NCI-H128 (cell line): Measurements from ENCODE around the gene CRB1.

ENCODE experiments used
- DNase-seq: peaks from one replicate; lab custom pipeline; 2025; ENCODE audit not compliant: unreplicated experiment; lab: John Stamatoyannopoulos, UW

CRB1 gene

DNA sequence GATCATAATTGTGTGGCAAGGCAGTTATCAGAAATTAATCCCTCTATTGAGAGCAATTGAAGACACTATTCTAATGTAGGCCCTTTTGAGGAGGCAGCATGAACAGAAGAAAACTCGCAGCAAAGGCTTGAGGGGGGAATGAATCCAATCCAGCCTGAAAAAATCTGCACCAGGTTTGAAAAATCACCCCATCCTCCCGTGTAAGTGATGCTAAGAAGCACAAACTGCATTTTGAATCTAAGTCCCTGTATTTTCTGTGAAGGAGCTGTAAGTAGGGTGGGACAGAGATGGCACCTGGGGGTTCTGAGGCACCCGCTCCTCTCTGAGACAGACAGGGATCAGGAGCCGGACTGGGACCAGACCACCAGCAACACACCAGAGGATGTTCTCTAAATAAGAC, at the start of gene CRB1:
Gene CRB1, plus strand, starts transcription at position 241 of the 400 bp plus-strand sequence. CDS start 161 bp downstream, outside the sequence.
- no peak for DNase-seq

DNA sequence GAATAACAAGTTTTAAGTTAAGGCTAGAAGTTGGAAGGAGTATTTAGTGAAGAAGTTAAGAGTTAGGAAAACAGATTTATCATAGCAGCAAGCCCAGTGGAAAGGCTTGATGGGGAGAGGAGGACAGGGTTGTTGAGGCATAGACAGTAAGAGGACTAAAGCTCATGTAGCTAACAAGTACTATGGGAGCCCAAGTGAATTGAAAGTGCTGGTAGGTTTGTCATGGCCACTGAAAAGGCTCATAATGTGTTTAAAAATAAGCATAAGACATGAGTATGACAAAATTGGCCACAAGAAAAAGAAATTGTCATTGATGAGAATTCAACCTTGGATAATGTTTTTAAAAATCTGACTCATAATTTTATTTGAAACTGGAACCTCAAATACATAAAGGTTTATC, 49.2 kb upstream of the CRB1 start:
- no peak for DNase-seq

DNA sequence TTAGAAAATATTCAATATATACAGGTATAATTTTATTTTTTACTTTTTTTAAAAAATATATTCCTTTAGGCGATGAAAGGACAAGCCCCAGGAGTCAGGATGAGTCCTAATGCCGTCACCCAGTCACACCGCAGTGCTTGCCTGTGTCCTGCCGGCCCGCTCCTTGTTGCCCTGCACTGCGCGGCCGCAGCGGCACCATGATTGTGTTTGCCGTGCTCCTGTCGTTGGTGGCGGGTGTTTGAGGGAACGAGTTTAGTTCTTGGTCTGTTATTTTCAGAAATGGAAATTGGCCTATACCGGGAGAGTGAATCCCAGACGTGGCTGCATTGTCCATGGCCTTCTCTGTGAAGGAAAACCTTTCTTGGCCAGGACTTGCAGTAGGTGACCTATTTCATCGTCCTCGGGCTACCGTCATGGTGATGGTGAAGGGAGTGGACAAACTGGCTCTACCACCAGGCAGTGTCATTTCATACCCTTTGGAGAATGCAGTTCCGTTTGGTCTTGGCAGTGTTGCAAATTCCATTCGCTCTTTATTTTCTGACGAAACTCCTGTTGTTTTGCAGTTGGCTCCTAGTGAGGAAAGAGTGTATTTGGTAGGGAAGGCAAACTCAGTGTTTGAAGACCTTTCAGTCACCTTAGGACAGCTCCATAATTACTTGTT, 45.9 kb upstream of the CRB1 start:
- no peak for DNase-seq

DNA sequence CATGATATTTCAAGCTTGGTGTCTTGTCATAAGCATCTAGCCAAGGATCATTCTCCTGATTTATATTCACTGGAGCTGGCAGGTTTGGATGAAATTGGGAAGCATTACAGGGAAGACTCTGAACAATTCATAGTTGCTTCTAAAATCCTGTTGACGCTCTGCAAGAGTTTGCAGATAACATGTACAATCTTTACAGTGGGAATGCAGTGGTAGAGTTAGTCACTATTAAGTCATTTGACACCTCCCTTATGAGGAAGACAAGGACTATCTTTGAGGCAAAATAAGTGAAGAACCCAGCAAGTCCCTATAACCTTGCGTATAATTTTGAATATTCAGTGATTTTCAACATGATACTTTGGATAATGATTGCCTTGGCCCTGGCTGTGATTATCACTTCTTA, 45.3 kb upstream of the CRB1 start:
- DNase-seq = no peak

DNA sequence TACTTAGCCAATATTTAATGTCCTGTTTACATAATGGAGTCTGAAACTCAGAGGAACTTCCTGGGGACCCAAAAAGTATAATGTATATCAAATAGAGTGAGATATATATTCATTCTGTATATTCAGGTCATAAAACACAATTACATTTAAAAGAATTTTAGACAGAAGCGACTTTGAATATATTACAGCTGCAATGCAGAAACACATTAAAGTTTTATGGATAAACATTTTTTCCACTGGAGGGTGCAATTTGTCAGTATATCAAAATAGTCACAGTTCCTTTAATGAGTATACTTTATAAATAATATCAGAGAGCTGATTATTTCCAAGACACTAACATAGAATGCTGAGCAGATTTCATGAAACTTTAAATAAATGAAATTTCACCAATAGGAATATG, 43.9 kb upstream of the CRB1 start:
- DNase-seq = no peak

DNA sequence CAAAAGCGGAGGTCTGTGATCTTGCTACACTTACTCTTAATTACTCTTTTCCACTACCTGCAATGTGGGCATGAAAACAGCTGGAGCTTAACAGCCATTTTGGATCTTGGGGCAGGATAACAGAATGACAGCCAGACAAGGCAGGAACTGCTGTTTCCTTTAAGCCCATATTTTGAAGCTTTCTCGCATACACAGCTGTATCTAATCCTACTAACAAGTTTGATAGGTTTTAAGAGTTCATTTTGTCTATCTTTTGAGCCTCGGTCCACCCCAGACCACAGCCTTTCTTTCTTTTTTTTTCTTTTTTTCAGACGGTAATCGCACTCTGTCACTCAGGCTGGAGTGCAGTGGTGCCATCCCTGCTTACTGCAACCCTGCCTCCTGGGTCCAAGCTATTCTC, 42.4 kb upstream of the CRB1 start:
- no peak for DNase-seq

DNA sequence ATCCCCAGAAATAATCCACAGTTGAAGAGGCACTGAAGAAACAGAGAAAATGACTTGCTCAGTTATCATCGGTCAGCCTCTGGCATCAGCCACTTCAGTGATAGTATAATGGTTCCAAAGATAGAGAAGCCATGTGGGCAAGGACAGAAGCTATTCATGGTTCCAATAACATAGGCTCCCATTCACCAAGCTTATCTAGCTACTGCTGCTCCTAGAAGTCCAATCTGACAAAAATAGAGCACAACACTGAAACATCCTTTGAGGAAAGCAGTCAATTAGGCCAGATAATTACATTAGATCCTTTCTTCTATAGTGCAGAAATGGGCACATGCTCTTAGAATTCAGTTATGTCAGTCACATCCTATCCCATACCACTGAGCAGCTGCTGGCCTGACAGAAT, 33.5 kb upstream of the CRB1 start:
- DNase-seq = no peak

DNA sequence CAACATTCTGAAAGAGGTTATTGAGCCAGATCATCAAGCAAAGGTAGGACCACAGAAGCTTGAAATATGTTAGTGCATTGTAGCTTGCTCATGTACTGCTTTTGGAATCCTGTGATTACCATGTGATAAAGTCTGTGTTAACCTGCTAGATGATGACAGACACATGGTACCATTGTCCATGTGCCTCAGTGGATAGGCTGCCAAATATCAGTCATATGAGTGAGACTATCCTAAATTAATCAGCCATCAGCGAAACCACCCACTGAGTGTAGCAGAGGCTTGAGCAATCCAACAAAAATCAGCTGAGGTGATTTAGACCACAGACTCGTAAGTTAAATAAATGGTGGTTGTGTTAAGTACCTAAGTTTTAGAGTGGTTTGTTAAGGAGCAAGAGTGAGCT, 32.7 kb upstream of the CRB1 start:
- no peak for DNase-seq

DNA sequence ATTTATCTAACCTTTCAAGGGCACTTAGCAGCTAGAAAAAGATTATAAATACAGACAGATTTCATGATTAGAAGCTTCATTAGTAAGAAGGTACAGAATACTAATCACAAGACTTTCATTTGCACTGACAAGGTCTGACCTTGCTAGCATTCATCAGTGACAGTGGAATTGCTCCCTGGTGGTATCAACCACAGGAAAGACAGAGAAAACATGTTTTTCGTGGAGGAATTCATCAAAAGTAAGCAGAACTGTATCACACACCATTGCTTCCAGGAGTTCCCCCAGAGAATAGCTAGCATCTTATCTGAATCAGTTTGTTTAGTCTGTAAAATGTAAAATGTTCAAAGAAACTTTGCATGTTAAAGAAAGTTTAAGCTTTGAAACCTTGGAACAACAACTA, 20.6 kb upstream of the CRB1 start:
- no peak for DNase-seq

DNA sequence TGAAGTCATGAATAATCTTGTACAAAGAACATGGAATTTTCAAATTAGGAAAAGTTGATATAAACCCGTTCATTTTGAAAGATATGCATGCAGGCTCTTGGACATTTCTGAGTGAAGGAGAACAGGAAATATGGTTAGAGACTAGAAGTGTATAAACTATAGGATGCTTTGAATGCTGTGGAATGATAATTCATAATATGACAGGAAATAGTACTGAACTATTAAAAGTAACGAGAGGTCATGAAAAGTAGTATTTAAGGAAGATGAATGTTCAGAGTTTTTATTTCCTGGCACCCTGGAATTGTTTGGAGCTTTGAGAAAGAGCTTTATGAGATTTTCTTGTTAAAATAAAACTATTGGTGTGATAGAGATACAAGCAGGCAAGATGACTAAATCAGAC, 18.7 kb upstream of the CRB1 start:
- DNase-seq = no peak

DNA sequence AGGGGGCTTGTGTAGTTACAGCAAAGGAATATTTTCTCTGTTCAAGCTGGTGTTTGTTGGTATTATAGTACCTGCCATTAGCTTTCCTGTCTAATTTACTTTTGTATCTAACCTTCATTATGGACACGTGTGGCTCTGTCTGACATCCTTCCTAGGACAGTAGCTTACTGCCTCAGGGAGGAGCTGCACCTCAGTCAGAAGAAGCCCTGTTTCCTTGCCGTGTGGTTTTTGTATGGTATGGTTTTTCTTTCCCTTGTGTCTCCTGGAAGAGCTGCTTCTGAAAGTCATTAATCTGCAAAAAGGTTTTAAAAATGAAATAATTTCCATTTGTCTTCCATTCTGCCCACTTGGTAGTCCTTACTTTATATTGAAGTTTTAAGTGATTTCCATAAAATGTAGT, 17.4 kb upstream of the CRB1 start:
- DNase-seq = no peak

DNA sequence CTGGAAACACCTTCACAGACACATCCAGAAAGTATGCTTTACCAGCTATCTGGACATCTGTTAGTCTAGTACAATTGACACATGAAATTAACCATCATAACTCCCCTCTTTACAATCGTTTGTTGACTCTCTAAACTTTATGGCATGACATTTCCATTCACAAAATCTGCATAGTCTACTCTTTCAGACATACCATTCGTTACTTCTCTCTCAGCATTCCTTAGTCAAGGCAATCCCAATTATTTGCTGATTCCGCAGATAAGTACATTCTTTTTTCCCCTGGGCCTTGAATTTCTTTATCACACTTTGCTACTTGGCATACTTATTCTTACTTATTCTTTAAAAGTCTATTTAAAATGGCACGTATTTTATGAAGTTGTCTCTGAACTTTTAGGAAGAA, 15.1 kb upstream of the CRB1 start:
- no peak for DNase-seq

DNA sequence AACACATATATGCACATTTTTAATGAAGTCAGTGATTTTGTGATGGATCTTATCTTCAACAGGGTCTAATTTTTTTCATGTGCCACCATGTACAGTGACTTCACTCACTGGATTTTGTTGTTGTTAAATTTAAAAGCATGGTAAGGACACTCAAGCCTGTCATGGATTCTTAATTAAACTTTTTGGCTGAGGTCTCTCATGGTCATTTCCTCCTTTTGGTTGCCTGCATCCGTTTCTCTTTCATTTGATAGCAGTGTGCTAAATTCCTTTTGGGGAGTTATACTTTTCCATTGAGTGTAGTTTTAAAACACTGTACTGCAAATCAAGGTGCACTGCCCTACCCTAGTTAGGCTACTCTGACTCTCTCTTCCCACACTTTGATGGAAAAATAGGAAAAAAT, 13.2 kb upstream of the CRB1 start:
- no peak for DNase-seq

DNA sequence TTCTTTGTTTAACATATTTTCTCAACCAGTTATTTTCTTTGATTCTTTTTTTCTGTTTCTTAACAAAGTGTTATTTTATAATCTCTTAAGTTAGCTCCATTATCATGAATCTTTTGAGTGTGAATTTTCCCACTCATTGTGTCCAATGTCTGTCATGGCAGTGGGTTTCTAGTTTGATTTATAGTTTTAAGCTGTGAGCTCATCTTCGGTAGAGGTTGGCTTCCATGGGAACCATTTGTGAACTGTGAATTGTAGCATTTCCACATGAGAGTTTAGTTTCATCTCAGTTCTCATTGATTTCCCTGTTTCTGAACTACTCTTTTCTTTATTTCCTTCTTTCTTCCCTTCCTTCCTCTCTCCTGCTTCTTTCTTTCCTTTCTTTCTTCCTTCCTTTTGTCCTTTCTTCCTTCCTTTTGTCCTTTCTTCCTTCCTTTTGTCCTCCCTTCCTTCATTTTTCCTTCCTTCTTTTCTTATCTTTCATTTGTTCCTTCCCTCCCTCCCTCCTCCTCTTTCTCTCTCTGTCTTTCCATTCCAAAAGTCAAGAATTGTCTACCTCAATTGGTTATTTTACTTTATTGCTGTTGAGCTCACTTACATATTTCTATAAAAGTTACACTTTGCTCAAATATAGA, 3.0 kb upstream of the CRB1 start:
- DNase-seq = no peak

DNA sequence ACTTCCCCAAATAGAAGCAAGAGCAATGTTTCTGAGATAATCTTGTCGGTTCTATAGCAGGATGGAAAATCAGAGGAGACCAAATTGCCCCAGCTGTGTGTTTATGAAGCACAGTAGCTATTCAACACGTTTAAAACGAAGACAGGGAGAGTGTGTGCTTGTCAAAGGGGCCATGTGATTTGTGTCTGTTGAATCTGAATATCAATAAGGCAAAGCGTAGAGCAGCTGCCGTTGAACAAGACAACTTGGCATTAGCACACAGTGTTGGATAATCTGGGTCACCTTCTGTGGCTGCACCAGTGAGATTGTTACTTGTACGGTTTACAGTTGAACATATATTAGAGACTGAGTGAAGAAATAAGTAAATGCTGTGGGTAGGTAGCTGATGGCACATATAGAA, 1.0 kb downstream of the CRB1 start:
- DNase-seq = peak; percentile 69

DNA sequence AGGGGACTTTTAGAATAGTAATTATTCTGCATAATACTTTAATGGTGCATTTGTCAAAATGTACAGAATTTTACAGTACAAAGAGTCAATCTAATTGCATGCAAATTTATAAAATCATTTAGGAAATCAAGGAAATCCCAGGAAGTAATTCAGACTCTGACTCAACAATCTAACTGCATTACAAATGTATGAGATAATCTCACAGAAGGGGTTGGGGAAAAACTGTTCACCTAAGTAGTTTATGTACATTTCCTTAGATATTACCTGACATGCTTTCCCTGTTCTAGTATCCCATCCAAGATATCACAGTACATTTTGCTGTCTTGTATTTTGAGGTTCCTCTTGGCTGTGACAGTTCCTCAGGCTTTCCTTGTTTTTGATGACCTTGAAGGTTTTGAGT, 4.7 kb downstream of the CRB1 start:
- DNase-seq = no peak

DNA sequence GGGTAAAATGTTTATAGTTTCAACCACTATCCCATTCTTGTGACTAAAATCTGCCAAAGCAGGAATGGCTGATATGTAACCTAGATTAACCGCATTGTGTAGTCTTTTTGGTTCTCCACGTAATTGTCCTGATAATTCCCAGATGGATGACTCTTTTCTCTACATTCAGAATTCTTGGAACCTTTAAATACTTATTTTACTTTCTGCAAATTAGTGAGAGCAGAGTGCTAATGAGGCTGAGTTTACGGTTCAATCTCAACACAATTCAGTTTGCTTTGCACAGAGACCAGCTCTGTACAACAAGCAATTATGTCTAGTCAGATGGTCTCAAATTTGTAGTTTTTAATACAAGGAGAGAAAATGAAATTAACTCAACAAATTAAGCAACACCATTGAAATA, 9.1 kb downstream of the CRB1 start:
- no peak for DNase-seq

DNA sequence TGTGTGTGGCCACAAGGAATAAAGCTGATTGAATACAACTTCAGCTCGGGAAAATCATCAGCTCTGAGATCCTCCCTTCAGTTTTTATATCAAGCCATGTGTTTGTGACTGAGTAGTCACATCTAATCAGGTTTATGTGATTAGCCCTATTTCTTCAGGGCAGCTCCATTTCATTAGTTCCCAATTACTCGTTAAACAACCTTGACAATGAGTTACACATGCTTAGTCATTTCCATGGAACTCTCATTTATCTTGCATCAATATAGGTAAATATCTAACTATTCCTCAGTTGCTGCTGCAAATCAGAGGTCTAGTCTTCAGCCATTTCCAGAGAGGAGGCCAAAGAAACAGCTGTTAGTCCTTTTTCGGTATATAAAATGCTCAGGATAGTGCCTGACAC, 16.3 kb downstream of the CRB1 start:
- DNase-seq = no peak

DNA sequence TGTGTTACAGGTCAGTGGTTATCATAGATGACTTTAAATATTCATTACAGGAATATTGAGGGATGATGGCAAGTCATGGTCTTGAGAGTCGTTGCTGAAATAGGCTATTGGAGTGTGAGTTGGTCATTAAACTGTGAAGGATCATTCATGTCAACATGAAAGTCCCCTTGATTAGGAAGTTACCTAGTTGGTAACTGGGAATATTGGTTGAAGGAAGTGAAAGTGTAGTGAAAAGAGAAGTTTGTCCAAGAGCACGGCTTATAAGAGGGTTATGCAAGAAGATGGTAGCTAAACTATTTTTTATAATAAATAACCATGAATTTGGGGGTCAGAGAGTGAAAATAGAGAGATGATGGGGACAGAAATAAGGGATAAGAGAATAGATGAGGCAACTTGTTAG, 16.9 kb downstream of the CRB1 start:
- DNase-seq = no peak

DNA sequence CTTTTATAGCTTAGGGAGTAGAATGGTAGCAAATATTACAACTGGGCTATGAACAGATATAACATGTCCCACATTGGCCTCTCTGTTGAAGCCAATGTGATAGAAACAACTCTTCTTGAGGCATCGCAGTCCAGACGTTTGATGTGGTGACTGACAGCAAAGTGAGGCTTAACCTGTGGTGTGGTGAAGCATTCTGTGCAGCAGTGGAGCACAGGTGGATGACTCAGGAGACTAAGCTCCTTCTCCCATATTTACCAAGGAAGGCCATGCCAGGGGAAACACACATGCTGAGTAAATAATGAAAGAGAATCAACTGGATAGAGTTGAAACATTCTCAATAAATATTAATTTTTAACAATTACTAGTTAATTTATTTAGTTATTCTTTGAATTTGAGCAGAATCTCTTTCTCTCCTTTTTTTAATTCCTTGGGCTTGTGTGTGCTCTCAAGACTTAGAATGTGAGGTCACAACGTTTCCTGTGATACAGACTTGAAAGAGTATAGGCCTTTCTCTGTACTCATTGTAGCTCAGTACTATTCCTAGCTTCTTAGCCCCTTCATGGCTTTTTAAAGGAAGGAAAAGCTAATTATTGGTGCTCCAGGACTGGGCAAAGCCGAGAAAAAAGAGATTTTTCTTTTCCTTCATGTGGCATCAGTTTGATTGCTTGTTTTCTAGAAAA, 17.6 kb downstream of the CRB1 start:
- DNase-seq = no peak

DNA sequence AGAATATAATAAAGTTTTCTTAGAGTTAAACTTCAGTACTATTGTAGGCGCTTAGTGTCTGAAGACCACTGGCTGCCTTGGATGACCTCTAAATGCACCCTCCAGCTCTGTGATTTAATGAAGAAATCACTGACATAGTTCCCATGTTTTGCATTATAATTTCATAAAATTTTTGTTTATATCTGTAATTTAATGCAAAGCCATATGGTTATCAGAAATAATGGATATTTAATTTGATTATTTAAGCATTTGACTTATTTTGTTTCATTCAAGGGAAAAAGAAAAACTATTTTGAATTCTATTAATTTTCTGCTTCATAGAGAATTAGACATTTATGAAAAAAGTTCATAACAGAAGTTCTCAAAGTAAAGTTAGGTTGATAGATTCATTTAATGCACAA, 18.6 kb downstream of the CRB1 start:
- no peak for DNase-seq

DNA sequence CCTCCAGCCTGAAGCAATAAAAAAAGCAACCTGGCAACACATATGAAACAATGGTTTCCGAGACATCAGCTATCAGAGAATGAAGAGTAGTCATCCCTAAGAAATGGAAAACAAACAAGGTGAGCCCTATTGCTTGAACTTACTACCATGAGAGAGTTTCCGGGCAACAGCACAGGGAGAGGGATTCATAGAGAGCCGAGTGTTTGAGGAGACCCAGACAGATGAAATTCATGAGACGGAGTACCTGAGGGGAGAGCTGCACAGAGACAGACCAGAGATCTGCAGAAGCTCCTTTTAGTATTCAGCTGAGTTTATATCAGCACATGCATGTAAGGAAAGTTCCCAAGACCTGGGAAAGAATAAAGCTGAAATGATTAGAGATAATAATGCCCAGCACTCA, 19.8 kb downstream of the CRB1 start:
- DNase-seq = no peak

DNA sequence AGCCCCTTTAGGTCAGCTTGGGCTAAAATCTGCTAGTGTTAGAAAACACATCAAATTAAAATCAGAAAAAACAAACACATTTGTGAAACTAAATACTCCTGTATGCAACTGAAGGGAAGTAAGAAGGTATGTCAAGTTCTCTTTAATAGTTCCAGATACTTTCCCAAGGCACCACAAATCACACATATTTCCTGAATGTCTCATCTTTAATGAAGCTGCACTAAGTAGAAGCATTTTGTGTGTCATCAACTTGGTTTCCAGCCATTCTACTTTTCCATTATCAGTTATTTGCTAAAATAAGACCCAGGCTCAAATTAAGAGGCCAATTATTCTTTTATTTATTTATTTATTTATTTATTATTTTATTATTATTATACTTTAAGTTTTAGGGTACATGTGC, 34.7 kb downstream of the CRB1 start:
- DNase-seq = no peak
